ENCODE data around the gene KRTAP10-1.
"Not testable (repeated sequence)": the region's sequence is repeated elsewhere in the genome, so short reads cannot be mapped to it uniquely, and the experiment has no call there.

The KRTAP10-1 gene

GRCh38 chr21:44558329-44558675 lies 18.3 kb upstream of the KRTAP10-1 start:
- not testable (repeated sequence) for H3K27me3 ChIP-seq (ENCODE audit: control insufficient read depth in 1 of 2, insufficient read depth in 2 of 2, low read length in 2 of 2); H3K4me3 ChIP-seq (ENCODE audit: low read depth in 1 of 2, low read length in 2 of 2); H3K9me3 ChIP-seq (ENCODE audit: control insufficient read depth in 1 of 2, low read length in 2 of 2); H3K36me3 ChIP-seq (ENCODE audit: control insufficient read depth in 1 of 2, insufficient read depth in 2 of 2, low read length in 2 of 2); H3K4me1 ChIP-seq (ENCODE audit: control insufficient read depth in 1 of 2, insufficient read depth in 2 of 2, low read length in 2 of 2); H3K9ac ChIP-seq (ENCODE audit: low read depth in 1 of 2, low read length in 2 of 2); H3K27ac ChIP-seq (ENCODE audit: low read depth, low read length)

GRCh38 chr21:44557491-44558328 lies 17.7 kb upstream of the KRTAP10-1 start:
- H3K9me3 ChIP-seq (ENCODE audit: control insufficient read depth in 1 of 2, low read length in 2 of 2): no peaks in the 10 kb centered on the region
- no peak overlapping the region for H3K27ac ChIP-seq (ENCODE audit: low read depth, low read length)
- no peak overlapping the region for H3K4me3 ChIP-seq (ENCODE audit: low read depth in 1 of 2, low read length in 2 of 2)
- H3K36me3 ChIP-seq (ENCODE audit: control insufficient read depth in 1 of 2, insufficient read depth in 2 of 2, low read length in 2 of 2): no peaks in the 10 kb centered on the region
- no peaks in the 10 kb centered on the region for H3K4me1 ChIP-seq (ENCODE audit: control insufficient read depth in 1 of 2, insufficient read depth in 2 of 2, low read length in 2 of 2)
- H3K27me3 ChIP-seq (ENCODE audit: control insufficient read depth in 1 of 2, insufficient read depth in 2 of 2, low read length in 2 of 2): peaks cover 0 to 8% of the 10 kb centered on the region in 2 donors
- no peak overlapping the region for H3K9ac ChIP-seq (ENCODE audit: low read depth in 1 of 2, low read length in 2 of 2)

GRCh38 chr21:44556879-44557278 lies 16.9 kb upstream of the KRTAP10-1 start:
- Histone ChIP-seq H3K27me3 (ENCODE audit: control insufficient read depth in 1 of 2, insufficient read depth in 2 of 2, low read length in 2 of 2) (peaks cover 0 to 8% of the 10 kb centered on the region in 2 donors), H3K36me3 (ENCODE audit: control insufficient read depth in 1 of 2, insufficient read depth in 2 of 2, low read length in 2 of 2) (no peaks in the 10 kb centered on the region), H3K9ac (ENCODE audit: low read depth in 1 of 2, low read length in 2 of 2) (no peak overlapping the region), H3K4me1 (ENCODE audit: control insufficient read depth in 1 of 2, insufficient read depth in 2 of 2, low read length in 2 of 2) (no peaks in the 10 kb centered on the region), H3K4me3 (ENCODE audit: low read depth in 1 of 2, low read length in 2 of 2) (no peak overlapping the region), H3K27ac (ENCODE audit: low read depth, low read length) (no peak overlapping the region), H3K9me3 (ENCODE audit: control insufficient read depth in 1 of 2, low read length in 2 of 2) (no peaks in the 10 kb centered on the region)

- peaks cover 0 to 8% of the 10 kb centered on the region in 2 donors for H3K27me3 ChIP-seq (ENCODE audit: control insufficient read depth in 1 of 2, insufficient read depth in 2 of 2, low read length in 2 of 2)
- no peaks in the 10 kb centered on the region for H3K9me3 ChIP-seq (ENCODE audit: control insufficient read depth in 1 of 2, low read length in 2 of 2)
- no peaks in the 10 kb centered on the region for H3K36me3 ChIP-seq (ENCODE audit: control insufficient read depth in 1 of 2, insufficient read depth in 2 of 2, low read length in 2 of 2)
- no peak overlapping the region for H3K9ac ChIP-seq (ENCODE audit: low read depth in 1 of 2, low read length in 2 of 2)
- no peaks in the 10 kb centered on the region for H3K4me1 ChIP-seq (ENCODE audit: control insufficient read depth in 1 of 2, insufficient read depth in 2 of 2, low read length in 2 of 2)
- H3K27ac ChIP-seq (ENCODE audit: low read depth, low read length): no peak overlapping the region
- no peak overlapping the region for H3K4me3 ChIP-seq (ENCODE audit: low read depth in 1 of 2, low read length in 2 of 2)
Measured at GRCh38 chr21:44555200-44555875, 15.3 kb upstream of the KRTAP10-1 start.

GRCh38 chr21:44552681-44553080 lies 12.7 kb upstream of the KRTAP10-1 start:
- no peaks in the 10 kb centered on the region for H3K4me1 ChIP-seq (ENCODE audit: control insufficient read depth in 1 of 2, insufficient read depth in 2 of 2, low read length in 2 of 2)
- H3K27ac ChIP-seq (ENCODE audit: low read depth, low read length): no peak overlapping the region
- no peaks in the 10 kb centered on the region for H3K9me3 ChIP-seq (ENCODE audit: control insufficient read depth in 1 of 2, low read length in 2 of 2)
- H3K36me3 ChIP-seq (ENCODE audit: control insufficient read depth in 1 of 2, insufficient read depth in 2 of 2, low read length in 2 of 2): no peaks in the 10 kb centered on the region
- H3K9ac ChIP-seq (ENCODE audit: low read depth in 1 of 2, low read length in 2 of 2): no peak overlapping the region
- H3K27me3 ChIP-seq (ENCODE audit: control insufficient read depth in 1 of 2, insufficient read depth in 2 of 2, low read length in 2 of 2): peaks cover 1 to 4% of the 10 kb centered on the region in 2 donors
- H3K4me3 ChIP-seq (ENCODE audit: low read depth in 1 of 2, low read length in 2 of 2): no peak overlapping the region

- peaks cover 0 to 4% of the 10 kb centered on the region in 2 donors for H3K27me3 ChIP-seq (ENCODE audit: control insufficient read depth in 1 of 2, insufficient read depth in 2 of 2, low read length in 2 of 2)
Measured at GRCh38 chr21:44552136-44552535, 12.1 kb upstream of the KRTAP10-1 start.

GRCh38 chr21:44551340-44551961 lies 11.5 kb upstream of the KRTAP10-1 start, which contains the start of gene KRTAP10-2:
KRTAP10-2 (minus strand) TSS chr21:44551505; CDS start chr21:44551458, 47 bp downstream.
- Histone ChIP-seq H3K9me3 (ENCODE audit: control insufficient read depth in 1 of 2, low read length in 2 of 2) (peaks cover 0 to 7% of the 10 kb centered on the region in 2 donors), H3K4me3 (ENCODE audit: low read depth in 1 of 2, low read length in 2 of 2) (no peak within 1 kb of the TSS), H3K36me3 (ENCODE audit: control insufficient read depth in 1 of 2, insufficient read depth in 2 of 2, low read length in 2 of 2) (no peaks in the 10 kb centered on the region), H3K9ac (ENCODE audit: low read depth in 1 of 2, low read length in 2 of 2) (no peak within 1 kb of the TSS), H3K4me1 (ENCODE audit: control insufficient read depth in 1 of 2, insufficient read depth in 2 of 2, low read length in 2 of 2) (no peaks in the 10 kb centered on the region), H3K27ac (ENCODE audit: low read depth, low read length) (no peak within 1 kb of the TSS), H3K27me3 (ENCODE audit: control insufficient read depth in 1 of 2, insufficient read depth in 2 of 2, low read length in 2 of 2) (peaks cover 0 to 4% of the 10 kb centered on the region in 2 donors)

More at GRCh38 chr21:44552136-44552535, 12.1 kb upstream of the KRTAP10-1 start:
- H3K9ac ChIP-seq (ENCODE audit: low read depth in 1 of 2, low read length in 2 of 2): no peak overlapping the region
- no peak overlapping the region for H3K4me3 ChIP-seq (ENCODE audit: low read depth in 1 of 2, low read length in 2 of 2)
- H3K27ac ChIP-seq (ENCODE audit: low read depth, low read length): no peak overlapping the region
- no peaks in the 10 kb centered on the region for H3K36me3 ChIP-seq (ENCODE audit: control insufficient read depth in 1 of 2, insufficient read depth in 2 of 2, low read length in 2 of 2)
- no peaks in the 10 kb centered on the region for H3K4me1 ChIP-seq (ENCODE audit: control insufficient read depth in 1 of 2, insufficient read depth in 2 of 2, low read length in 2 of 2)
- peaks cover 0 to 1% of the 10 kb centered on the region in 2 donors for H3K9me3 ChIP-seq (ENCODE audit: control insufficient read depth in 1 of 2, low read length in 2 of 2)

GRCh38 chr21:44550807-44551206 lies 10.8 kb upstream of the KRTAP10-1 start:
- peaks cover 0 to 4% of the 10 kb centered on the region in 2 donors for H3K27me3 ChIP-seq (ENCODE audit: control insufficient read depth in 1 of 2, insufficient read depth in 2 of 2, low read length in 2 of 2)

GRCh38 chr21:44550285-44550684 lies 10.3 kb upstream of the KRTAP10-1 start:
- not testable (repeated sequence) for H3K27ac ChIP-seq (ENCODE audit: low read depth, low read length); H3K9ac ChIP-seq (ENCODE audit: low read depth in 1 of 2, low read length in 2 of 2); H3K27me3 ChIP-seq (ENCODE audit: control insufficient read depth in 1 of 2, insufficient read depth in 2 of 2, low read length in 2 of 2); H3K4me1 ChIP-seq (ENCODE audit: control insufficient read depth in 1 of 2, insufficient read depth in 2 of 2, low read length in 2 of 2); H3K9me3 ChIP-seq (ENCODE audit: control insufficient read depth in 1 of 2, low read length in 2 of 2); H3K36me3 ChIP-seq (ENCODE audit: control insufficient read depth in 1 of 2, insufficient read depth in 2 of 2, low read length in 2 of 2); H3K4me3 ChIP-seq (ENCODE audit: low read depth in 1 of 2, low read length in 2 of 2)

More at GRCh38 chr21:44550807-44551206, 10.8 kb upstream of the KRTAP10-1 start:
- H3K9ac ChIP-seq (ENCODE audit: low read depth in 1 of 2, low read length in 2 of 2): no peak overlapping the region
- H3K36me3 ChIP-seq (ENCODE audit: control insufficient read depth in 1 of 2, insufficient read depth in 2 of 2, low read length in 2 of 2): no peaks in the 10 kb centered on the region
- H3K9me3 ChIP-seq (ENCODE audit: control insufficient read depth in 1 of 2, low read length in 2 of 2): peaks cover 0 to 7% of the 10 kb centered on the region in 2 donors
- no peaks in the 10 kb centered on the region for H3K4me1 ChIP-seq (ENCODE audit: control insufficient read depth in 1 of 2, insufficient read depth in 2 of 2, low read length in 2 of 2)
- H3K27ac ChIP-seq (ENCODE audit: low read depth, low read length): no peak overlapping the region
- no peak overlapping the region for H3K4me3 ChIP-seq (ENCODE audit: low read depth in 1 of 2, low read length in 2 of 2)

All from duodenal mucosa (tissue), 2 donors.